NCI-H128 (cell line): Measurements from ENCODE around the gene LYPD8.

Experiments used
- DNase-seq: peaks from one replicate; lab custom pipeline; 2025; ENCODE audit not compliant: unreplicated experiment; lab: John Stamatoyannopoulos, UW

The LYPD8 gene

GRCh38 chr1:248702714-248703113, 52.8 kb downstream of the LYPD8 start, which contains the start of gene OR14I1:
OR14I1 (minus strand) TSS chr1:248702766.
- DNase-seq = no peak

GRCh38 chr1:248699099-248699498, 56.5 kb downstream of the LYPD8 start:
- DNase-seq = no peak

GRCh38 chr1:248697907-248698306, 57.7 kb downstream of the LYPD8 start:
- DNase-seq = no peak

GRCh38 chr1:248696774-248697173, 58.8 kb downstream of the LYPD8 start:
- no peak for DNase-seq

GRCh38 chr1:248696261-248696660, 59.3 kb downstream of the LYPD8 start:
- no peak for DNase-seq

- DNase-seq = no peak
Observed at GRCh38 chr1:248695451-248696132, 60.0 kb downstream of the LYPD8 start.

- no peak for DNase-seq
Observed at GRCh38 chr1:248691567-248692155, 63.9 kb downstream of the LYPD8 start.
